C4-2B (cell line): ENCODE data around the gene SYT12.
A peak's percentile ranks its signal among the peaks of the same experiment; 100 is the strongest.

Experiments
- H3K27ac ChIP-seq: fragments of 450-650 bp; 2 replicates; pipeline ENCODE4 v1.5.1; 2017
- ZFX ChIP-seq: fragments of 450-650 bp; IDR thresholded peaks from 2 replicates; pipeline ENCODE4 v1.6.1; 2017
- TF ChIP-seq, protein P1 (sequence below): fragments of 450-650 bp; conservative IDR thresholded peaks from 2 replicates; pipeline ENCODE4 v1.5.1; 2017; ENCODE audit warnings: mild to moderate bottlenecking

Gene SYT12

DNA sequence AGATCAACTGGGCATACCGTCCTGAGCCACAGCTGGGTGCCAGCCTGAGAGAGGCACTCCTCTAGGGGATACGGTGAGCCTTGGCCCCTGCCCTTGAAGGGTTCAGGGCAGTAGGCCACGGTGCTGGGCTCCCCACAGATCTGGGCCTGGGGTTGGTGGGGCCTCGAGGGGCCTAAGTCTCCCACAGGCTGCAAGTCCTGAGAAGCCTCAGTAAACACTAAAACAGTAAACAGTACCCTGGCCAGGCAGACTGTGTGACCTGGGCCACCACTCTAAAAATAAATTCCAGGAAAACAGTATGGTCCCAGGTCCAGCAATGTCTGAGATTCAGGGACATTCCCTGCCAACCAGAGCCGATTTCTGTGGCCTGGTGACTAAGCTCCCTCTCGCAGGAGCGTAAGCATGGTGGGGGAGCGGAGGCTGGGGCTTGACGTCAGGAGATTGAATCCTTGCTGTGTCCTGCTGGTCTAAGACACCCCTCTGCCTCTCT is 31.5 kb downstream of the SYT12 start:
- TF ChIP-seq, protein P1, sequence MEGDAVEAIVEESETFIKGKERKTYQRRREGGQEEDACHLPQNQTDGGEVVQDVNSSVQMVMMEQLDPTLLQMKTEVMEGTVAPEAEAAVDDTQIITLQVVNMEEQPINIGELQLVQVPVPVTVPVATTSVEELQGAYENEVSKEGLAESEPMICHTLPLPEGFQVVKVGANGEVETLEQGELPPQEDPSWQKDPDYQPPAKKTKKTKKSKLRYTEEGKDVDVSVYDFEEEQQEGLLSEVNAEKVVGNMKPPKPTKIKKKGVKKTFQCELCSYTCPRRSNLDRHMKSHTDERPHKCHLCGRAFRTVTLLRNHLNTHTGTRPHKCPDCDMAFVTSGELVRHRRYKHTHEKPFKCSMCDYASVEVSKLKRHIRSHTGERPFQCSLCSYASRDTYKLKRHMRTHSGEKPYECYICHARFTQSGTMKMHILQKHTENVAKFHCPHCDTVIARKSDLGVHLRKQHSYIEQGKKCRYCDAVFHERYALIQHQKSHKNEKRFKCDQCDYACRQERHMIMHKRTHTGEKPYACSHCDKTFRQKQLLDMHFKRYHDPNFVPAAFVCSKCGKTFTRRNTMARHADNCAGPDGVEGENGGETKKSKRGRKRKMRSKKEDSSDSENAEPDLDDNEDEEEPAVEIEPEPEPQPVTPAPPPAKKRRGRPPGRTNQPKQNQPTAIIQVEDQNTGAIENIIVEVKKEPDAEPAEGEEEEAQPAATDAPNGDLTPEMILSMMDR: no peak
- TF ChIP-seq ZFX: no peak
- H3K27ac ChIP-seq: peak overlapping the region; percentile 80

GRCh38 chr11:67054836-67055523 is 32.0 kb downstream of the SYT12 start:
- H3K27ac ChIP-seq: peak overlapping the region; percentile 80
- TF ChIP-seq, protein P1: no peak
- no peak for TF ChIP-seq ZFX

GRCh38 chr11:67055812-67056211 is 32.9 kb downstream of the SYT12 start:
- TF ChIP-seq, protein P1: no peak
- no peak for TF ChIP-seq ZFX
- H3K27ac ChIP-seq: peak overlapping the region; percentile 80

DNA sequence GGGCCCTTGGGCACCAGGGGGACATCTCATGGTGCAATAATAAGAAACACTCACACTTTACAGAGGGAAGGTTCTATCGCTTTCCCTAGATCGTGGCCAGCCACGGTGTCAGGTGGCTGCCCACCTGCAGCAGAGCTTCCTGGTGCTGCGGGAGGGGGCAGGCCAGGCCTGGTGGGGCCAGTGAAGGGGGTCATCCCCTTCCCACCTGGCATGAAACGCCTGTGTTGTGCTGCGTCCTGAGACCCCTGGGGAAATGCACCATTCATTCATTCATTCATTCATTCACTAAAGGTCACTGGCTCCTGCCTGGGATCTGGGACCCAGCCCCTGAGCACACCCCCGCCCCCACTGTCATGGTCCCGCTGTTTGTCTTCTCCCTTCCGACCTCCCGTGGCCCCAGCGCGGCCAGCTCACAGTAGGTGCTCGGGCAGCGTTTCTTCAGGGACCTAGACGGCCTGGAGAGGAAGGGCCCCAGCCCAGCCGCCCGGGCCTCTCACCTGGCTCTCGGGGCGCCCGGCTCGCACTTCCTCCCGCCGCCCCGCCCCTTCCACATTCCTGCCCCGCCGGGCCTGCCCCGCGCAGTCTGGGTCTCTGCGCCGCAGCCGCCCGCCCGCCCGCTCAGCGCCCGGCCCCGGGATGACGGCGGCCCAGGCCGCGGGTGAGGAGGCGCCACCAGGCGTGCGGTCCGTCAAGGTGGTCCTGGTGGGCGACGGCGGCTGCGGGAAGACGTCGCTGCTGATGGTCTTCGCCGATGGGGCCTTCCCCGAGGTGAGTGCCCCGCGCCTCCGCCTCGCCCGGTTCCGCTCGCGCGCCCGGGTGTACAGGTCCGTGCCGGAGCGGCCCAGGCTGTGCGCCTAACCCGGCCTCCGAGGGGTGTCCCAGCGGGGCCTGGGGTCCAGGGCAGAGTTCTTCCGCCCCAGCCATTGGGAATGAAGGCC is 33.6 kb downstream of the SYT12 start, which contains the start of gene RHOD:
Gene RHOD, plus strand, starts transcription at position 581 of the 938 bp plus-strand sequence. Its CDS starts 56 bp downstream, at position 637.
- TF ChIP-seq, protein P1: no peak
- TF ChIP-seq ZFX: peak; percentile 98
- peak within 1 kb of the TSS; percentile 80 for H3K27ac ChIP-seq

DNA sequence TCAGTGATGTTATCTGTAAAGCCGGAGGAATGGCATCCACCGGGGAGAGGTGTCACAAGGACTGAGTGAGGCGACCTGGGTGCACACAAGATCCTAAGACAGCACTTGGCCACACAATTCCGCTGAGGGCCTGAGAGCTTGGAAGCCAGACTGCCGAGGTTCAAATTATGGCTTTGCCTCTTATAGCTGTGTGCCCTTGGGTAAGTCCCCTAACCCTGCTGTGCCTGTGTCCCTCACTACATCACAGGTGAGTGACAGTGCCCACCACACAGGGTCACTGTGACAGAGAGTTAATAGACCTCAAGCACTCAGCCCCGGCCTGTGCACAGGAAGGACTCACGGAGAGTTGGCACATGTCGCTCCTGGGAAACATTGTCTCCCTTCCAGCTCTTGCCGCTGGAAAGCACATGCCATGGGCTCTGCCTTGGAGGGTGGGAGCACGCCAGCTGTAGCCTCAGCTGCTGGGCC is 34.3 kb downstream of the SYT12 start:
- H3K27ac ChIP-seq: peak overlapping the region; percentile 80
- TF ChIP-seq, protein P1: no peak
- no peak for TF ChIP-seq ZFX

DNA sequence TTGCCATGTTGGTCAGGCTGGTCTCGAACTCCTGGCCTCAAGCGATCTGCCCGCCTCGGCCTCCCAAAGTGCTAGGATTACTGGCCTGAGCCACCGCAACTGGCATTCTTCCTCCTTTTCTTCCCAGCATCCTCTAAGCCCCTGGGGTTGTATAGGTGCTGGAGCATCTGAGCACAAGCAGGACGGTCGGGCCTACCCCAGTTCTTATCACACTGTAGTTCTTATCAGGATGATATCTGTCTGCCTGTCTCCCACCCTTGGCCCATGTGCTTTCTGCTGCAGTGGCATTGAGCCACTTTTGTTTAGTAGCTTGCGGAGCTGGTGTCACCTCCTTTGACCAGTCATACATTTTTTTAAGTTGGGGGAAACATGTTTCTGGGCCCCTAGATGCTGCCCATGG is 35.6 kb downstream of the SYT12 start:
- no peak overlapping the region for H3K27ac ChIP-seq
- TF ChIP-seq ZFX: no peak
- TF ChIP-seq, protein P1: no peak

- no peak overlapping the region for H3K27ac ChIP-seq
- TF ChIP-seq, protein P1: no peak
- TF ChIP-seq ZFX: no peak
These were observed 36.7 kb downstream of the SYT12 start for GRCh38 chr11:67059671-67060070.
